Loucy (cell line): ENCODE results near the gene KLF15.

ENCODE experiments used
- H2AFZ ChIP-seq: fragments of 200-600 bp; sonication (generic); 2 replicates; pipeline ENCODE4 v1.6.0; 2016; ENCODE audit warnings: antibody characterized with exemption, mild to moderate bottlenecking, low read length, moderate library complexity
- H3F3A ChIP-seq: fragments of 200-600 bp; 2 replicates; pipeline ENCODE4 v1.6.0; 2016; ENCODE audit warnings: antibody characterized with exemption, low read depth, mild to moderate bottlenecking
- H3K27me3 ChIP-seq: fragments of 200-600 bp; sonication (generic); 2 replicates; pipeline ENCODE4 v1.6.1; 2014; ENCODE audit warnings: low read length, mild to moderate bottlenecking; ENCODE audit not compliant: insufficient read depth, poor library complexity, severe bottlenecking
- H3K36me3 ChIP-seq: fragments of 200-600 bp; sonication (generic); 2 replicates; pipeline ENCODE4 v1.6.1; 2016; ENCODE audit warnings: low read length; ENCODE audit not compliant: insufficient read depth
- H3K4me1 ChIP-seq: fragments of 200-600 bp; sonication (generic); 2 replicates; pipeline ENCODE4 v1.5.1; 2014; ENCODE audit warnings: low read length, mild to moderate bottlenecking; ENCODE audit not compliant: insufficient read depth, poor library complexity, severe bottlenecking
- H3K4me2 ChIP-seq: fragments of 200-600 bp; sonication (generic); 2 replicates; pipeline ENCODE4 v1.6.0; 2014; ENCODE audit warnings: antibody characterized with exemption, low read length, low read depth, mild to moderate bottlenecking; ENCODE audit not compliant: poor library complexity, severe bottlenecking
- H3K4me3 ChIP-seq: fragments of 200-600 bp; sonication (generic); 2 replicates; pipeline ENCODE4 v1.5.1; 2014; ENCODE audit warnings: low read length, mild to moderate bottlenecking, mixed read lengths; ENCODE audit not compliant: poor library complexity, severe bottlenecking
- H3K79me2 ChIP-seq: fragments of 200-600 bp; sonication (generic); 2 replicates; pipeline ENCODE4 v1.6.1; 2014; ENCODE audit warnings: low read length; ENCODE audit not compliant: insufficient read depth
- H3K9ac ChIP-seq: fragments of 200-600 bp; sonication (generic); 2 replicates; pipeline ENCODE4 v1.6.0; 2014; ENCODE audit warnings: mild to moderate bottlenecking, low read depth, low read length, moderate library complexity; ENCODE audit not compliant: poor library complexity, severe bottlenecking
- H3K9me2 ChIP-seq: fragments of 200-600 bp; sonication (generic); replicated peaks from 2 replicates; pipeline ENCODE4 v1.6.1; 2016; ENCODE audit warnings: low read depth, low read length, mixed read lengths
- H3K9me3 ChIP-seq: fragments of 200-600 bp; sonication (generic); 2 replicates; pipeline ENCODE4 v1.6.1; 2014; ENCODE audit warnings: mild to moderate bottlenecking, antibody characterized with exemption, low read length, low read depth; ENCODE audit not compliant: insufficient read depth
- H4K20me1 ChIP-seq: fragments of 200-600 bp; sonication (generic); 2 replicates; pipeline ENCODE4 v1.6.0; 2014; ENCODE audit warnings: antibody characterized with exemption, low read length, mild to moderate bottlenecking; ENCODE audit not compliant: insufficient read depth, poor library complexity, severe bottlenecking
- CTCF ChIP-seq: fragments of 200-600 bp; sonication (generic); conservative IDR thresholded peaks from 2 replicates; pipeline ENCODE4 v1.5.1; 2014; ENCODE audit warnings: mild to moderate bottlenecking, antibody characterized with exemption, low read length
- EZH2phosphoT487 ChIP-seq: fragments of 200-600 bp; IDR thresholded peaks from 2 replicates; pipeline ENCODE4 v1.6.1; 2018; ENCODE audit warnings: antibody characterized with exemption, mild to moderate bottlenecking, moderate library complexity, borderline replicate concordance

KLF15 gene

GRCh38 chr3:126351771-126352475, 5.3 kb downstream of the KLF15 start:
- Histone ChIP-seq H2AFZ (no peak overlapping the region), H3K9ac (no peak overlapping the region), H3K9me2 (no peaks in the 10 kb centered on the region), H3K27me3 (no peaks in the 10 kb centered on the region), H3K9me3 (no peaks in the 10 kb centered on the region), H4K20me1 (no peaks in the 10 kb centered on the region), H3K36me3 (no peaks in the 10 kb centered on the region), H3K4me3 (no peak overlapping the region), H3F3A (no peaks in the 10 kb centered on the region), H3K4me1 (peaks cover 14% of the 10 kb centered on the region), H3K4me2 (no peak overlapping the region), H3K79me2 (no peaks in the 10 kb centered on the region)
- TF ChIP-seq CTCF (peak; percentile 39), EZH2phosphoT487 (no peak)

- Histone ChIP-seq H3K9me3 (no peaks in the 10 kb centered on the region), H3K9ac (no peak overlapping the region), H3K36me3 (no peaks in the 10 kb centered on the region), H3K4me3 (no peak overlapping the region), H3K79me2 (no peaks in the 10 kb centered on the region), H2AFZ (no peak overlapping the region), H3K4me1 (peaks cover 14% of the 10 kb centered on the region), H3K4me2 (no peak overlapping the region), H4K20me1 (no peaks in the 10 kb centered on the region), H3K27me3 (no peaks in the 10 kb centered on the region), H3F3A (no peaks in the 10 kb centered on the region), H3K9me2 (no peaks in the 10 kb centered on the region)
- TF ChIP-seq CTCF: no peak
- TF ChIP-seq EZH2phosphoT487: no peak
Observed at GRCh38 chr3:126351086-126351770, 6.0 kb downstream of the KLF15 start.

GRCh38 chr3:126350502-126351085, 6.6 kb downstream of the KLF15 start:
- no peaks in the 10 kb centered on the region for H3K9me3 ChIP-seq
- H3K36me3 ChIP-seq: no peaks in the 10 kb centered on the region
- peak overlapping the region; percentile 42 for H3K4me2 ChIP-seq
- TF ChIP-seq EZH2phosphoT487 (no peak), CTCF (no peak)
- no peak overlapping the region for H3K4me3 ChIP-seq
- H3K4me1 ChIP-seq: peaks cover 14% of the 10 kb centered on the region
- H3K9ac ChIP-seq: no peak overlapping the region
- H4K20me1 ChIP-seq: no peaks in the 10 kb centered on the region
- H3F3A ChIP-seq: no peaks in the 10 kb centered on the region
- H3K27me3 ChIP-seq: no peaks in the 10 kb centered on the region
- no peak overlapping the region for H2AFZ ChIP-seq
- no peaks in the 10 kb centered on the region for H3K79me2 ChIP-seq
- no peaks in the 10 kb centered on the region for H3K9me2 ChIP-seq
